ENCODE results near the gene CA10. TPM values are rescaled to one million over a fixed set of nuclear protein-coding genes. Genes with fewer than 3 reads are reported as not detected.

CA10 gene
- total RNA-seq, 1 experiment from 2014 or later = not detected

GRCh38 chr17:51764387-51764971, 394.0 kb downstream of the CA10 start:
- Histone ChIP-seq H4K20me1 (ENCODE audit: insufficient read depth) (no peaks in the 10 kb centered on the region), H3K9me3 (ENCODE audit: insufficient read depth, low read depth) (no peaks in the 10 kb centered on the region), H3K4me1 (replicated peaks; ENCODE audit: insufficient read depth) (no peaks in the 10 kb centered on the region), H3K79me2 (ENCODE audit: low read depth) (no peaks in the 10 kb centered on the region), H3K4me3 (no peak overlapping the region), H3F3A (ENCODE audit: insufficient read depth, low read depth) (no peaks in the 10 kb centered on the region), H3K36me3 (ENCODE audit: low read depth) (no peaks in the 10 kb centered on the region), H2AFZ (no peak overlapping the region), H3K27me3 (ENCODE audit: insufficient read depth, low read depth) (no peaks in the 10 kb centered on the region; the same call in 1 of the 2 replicates), H3K9me2 (ENCODE audit: insufficient read depth) (no peaks in the 10 kb centered on the region), H3K4me2 (no peak overlapping the region), H3K27ac (no peak overlapping the region)
- ChIA-PET POLR2A (ENCODE audit: unreplicated experiment) (no interaction called here), CTCF (interaction anchor here (0.7 kb wide), 1 partner anchor 342 kb away, joined by 3 read pairs; no protein-coding TSS in a partner anchor)
- peak; percentile 92 for TF ChIP-seq CTCF (conservative IDR thresholded peaks at IDR 0.05)
- TF ChIP-seq EZH2 (IDR thresholded peaks at IDR 0.05; ENCODE audit: low read depth) = no peak
- intact Hi-C loops (cut with micrococcal nuclease; ENCODE audit: unreplicated experiment) = loop anchor here (1.0 kb wide), 1 partner anchor 342 kb away; no protein-coding TSS in a partner anchor
- peak; percentile 32 to 55 for DNase-seq
- no TSS peak for BruUV-seq (replicated peaks)

GRCh38 chr17:51763058-51763457, 395.5 kb downstream of the CA10 start:
- H3K4me1 ChIP-seq (replicated peaks; ENCODE audit: insufficient read depth) = no peaks in the 10 kb centered on the region
- H3K36me3 ChIP-seq (ENCODE audit: low read depth) = no peaks in the 10 kb centered on the region
- no peaks in the 10 kb centered on the region for H4K20me1 ChIP-seq (ENCODE audit: insufficient read depth)
- intact Hi-C loops (cut with micrococcal nuclease; ENCODE audit: unreplicated experiment) = no loop called here
- H3K27me3 ChIP-seq (ENCODE audit: insufficient read depth, low read depth) = no peaks in the 10 kb centered on the region; the same call in 1 of the 2 replicates
- no peaks in the 10 kb centered on the region for H3K79me2 ChIP-seq (ENCODE audit: low read depth)
- no TSS peak for BruUV-seq (replicated peaks)
- H3K9me2 ChIP-seq (ENCODE audit: insufficient read depth) = no peaks in the 10 kb centered on the region
- H3K4me3 ChIP-seq = no peak overlapping the region
- no peak overlapping the region for H2AFZ ChIP-seq
- no peaks in the 10 kb centered on the region for H3F3A ChIP-seq (ENCODE audit: insufficient read depth, low read depth)
- no peak overlapping the region for H3K4me2 ChIP-seq
- no peak overlapping the region for H3K27ac ChIP-seq
- POLR2A ChIA-PET (ENCODE audit: unreplicated experiment) = no interaction called here
- H3K9me3 ChIP-seq (ENCODE audit: insufficient read depth, low read depth) = no peaks in the 10 kb centered on the region
- no peak for DNase-seq
- CTCF ChIA-PET = no interaction called here
- TF ChIP-seq EZH2 (IDR thresholded peaks at IDR 0.05; ENCODE audit: low read depth) (no peak), CTCF (conservative IDR thresholded peaks at IDR 0.05) (no peak)

- H3K4me2 ChIP-seq = no peak overlapping the region
- POLR2A ChIA-PET (ENCODE audit: unreplicated experiment) = no interaction called here
- H3K9me2 ChIP-seq (ENCODE audit: insufficient read depth) = no peaks in the 10 kb centered on the region
- no peaks in the 10 kb centered on the region for H3K4me1 ChIP-seq (replicated peaks; ENCODE audit: insufficient read depth)
- no peaks in the 10 kb centered on the region for H3K79me2 ChIP-seq (ENCODE audit: low read depth)
- no peak overlapping the region for H3K4me3 ChIP-seq
- DNase-seq = no peak
- H3K27me3 ChIP-seq (ENCODE audit: insufficient read depth, low read depth) = peaks cover 10% of the 10 kb centered on the region; the same call in 1 of the 2 replicates
- H3K36me3 ChIP-seq (ENCODE audit: low read depth) = no peaks in the 10 kb centered on the region
- intact Hi-C loops (cut with micrococcal nuclease; ENCODE audit: unreplicated experiment) = no loop called here
- CTCF ChIA-PET = no interaction called here
- no peaks in the 10 kb centered on the region for H3F3A ChIP-seq (ENCODE audit: insufficient read depth, low read depth)
- H2AFZ ChIP-seq = no peak overlapping the region
- no peaks in the 10 kb centered on the region for H3K9me3 ChIP-seq (ENCODE audit: insufficient read depth, low read depth)
- H3K27ac ChIP-seq = no peak overlapping the region
- H4K20me1 ChIP-seq (ENCODE audit: insufficient read depth) = no peaks in the 10 kb centered on the region
- BruUV-seq (replicated peaks) = no TSS peak
- no peak for TF ChIP-seq CTCF (conservative IDR thresholded peaks at IDR 0.05)
- TF ChIP-seq EZH2 (IDR thresholded peaks at IDR 0.05; ENCODE audit: low read depth) = no peak
Observed at GRCh38 chr17:51761105-51761504, 397.4 kb downstream of the CA10 start.

All from PC-9 (cell line).